Activated CD4-positive, alpha-beta T cell treated with anti-CD3 and anti-CD28 coated beads, Interleukin-2, amount 10 ng/mL, durations not matched to agents 24 days and 14 days (primary cell): ENCODE data around the gene LITAFD. TPM values are rescaled to one million over a fixed set of nuclear protein-coding genes. Genes with fewer than 3 reads are reported as not detected.
"Not testable (repeated sequence)": the region's sequence is repeated elsewhere in the genome, so short reads cannot be mapped to it uniquely, and the experiment has no call there.

Experiments used
- DNase-seq: peaks from one replicate; pipeline ENCODE4 v3.0.0; 2022
- H3K27ac Mint-ChIP-seq: one replicate; pipeline ENCODE4 v1.8.0; 2022; ENCODE audit warnings: mild to moderate bottlenecking, mixed read lengths
- H3K27me3 Mint-ChIP-seq: one replicate; pipeline ENCODE4 v1.8.0; 2022; ENCODE audit warnings: mixed read lengths
- H3K36me3 Mint-ChIP-seq: one replicate; pipeline ENCODE4 v1.8.0; 2022; ENCODE audit warnings: low read depth, mild to moderate bottlenecking, mixed read lengths
- H3K4me1 Mint-ChIP-seq: one replicate; pipeline ENCODE4 v1.8.0; 2021; ENCODE audit warnings: mixed read lengths
- H3K4me3 Mint-ChIP-seq: one replicate; pipeline ENCODE4 v1.8.0; 2022; ENCODE audit warnings: mild to moderate bottlenecking, moderate library complexity, mixed read lengths
- H3K9me3 Mint-ChIP-seq: one replicate; pipeline ENCODE4 v1.8.0; 2021; ENCODE audit warnings: mixed read lengths
- intact Hi-C: fragments of 100-400 bp; cut with micrococcal nuclease; formaldehyde crosslinking; loops from one replicate; pipeline ENCODE4 v1.15.1; 2023
- total RNA-seq: library from RNA; stranded (reverse); gene quantifications from 2 replicates; pipeline ENCODE4 v1.2.3, GENCODE V29; 2022

The LITAFD gene
- total RNA-seq = not detected in 2 replicates

DNA sequence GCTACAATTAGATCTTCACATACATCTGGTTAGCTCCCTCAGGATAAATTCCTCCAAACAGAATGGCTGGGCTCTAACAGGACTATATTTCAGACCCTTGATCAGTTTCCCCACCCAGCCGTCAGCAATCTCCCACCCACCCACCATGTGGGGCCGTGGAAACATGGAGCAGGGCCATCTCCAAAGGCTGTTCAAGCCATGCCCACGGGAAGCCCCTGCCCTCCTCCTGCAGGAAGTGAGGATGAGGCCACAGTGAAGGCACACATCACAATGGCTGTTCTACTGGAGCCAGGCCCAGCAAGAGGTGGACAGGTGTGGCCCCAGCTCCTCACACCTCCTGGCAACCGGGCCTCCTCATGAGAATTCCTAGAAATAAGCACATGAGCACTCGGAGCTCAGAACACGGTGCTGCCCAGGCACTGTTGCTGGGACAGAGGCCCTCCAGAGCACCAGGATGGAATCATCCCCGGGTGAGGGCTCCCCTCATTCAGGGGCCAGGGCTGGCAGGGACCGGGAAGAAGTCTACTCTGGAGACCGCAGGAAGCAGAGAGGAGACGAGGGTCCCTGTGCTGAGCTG, at the start of gene LITAFD:
Gene LITAFD (plus strand): TSS at position 311 of the 577 bp plus-strand sequence. CDS start 2,005 bp downstream, outside the sequence.
- Mint-ChIP-seq H3K4me1 (peaks cover 4% of the 10 kb centered on the region), H3K36me3 (peaks cover 2% of the 10 kb centered on the region), H3K27ac (no peak within 1 kb of the TSS), H3K4me3 (no peak within 1 kb of the TSS), H3K9me3 (no peaks in the 10 kb centered on the region), H3K27me3 (peaks cover 2% of the 10 kb centered on the region)
- no peak for DNase-seq
- intact Hi-C loops = no loop called here

DNA sequence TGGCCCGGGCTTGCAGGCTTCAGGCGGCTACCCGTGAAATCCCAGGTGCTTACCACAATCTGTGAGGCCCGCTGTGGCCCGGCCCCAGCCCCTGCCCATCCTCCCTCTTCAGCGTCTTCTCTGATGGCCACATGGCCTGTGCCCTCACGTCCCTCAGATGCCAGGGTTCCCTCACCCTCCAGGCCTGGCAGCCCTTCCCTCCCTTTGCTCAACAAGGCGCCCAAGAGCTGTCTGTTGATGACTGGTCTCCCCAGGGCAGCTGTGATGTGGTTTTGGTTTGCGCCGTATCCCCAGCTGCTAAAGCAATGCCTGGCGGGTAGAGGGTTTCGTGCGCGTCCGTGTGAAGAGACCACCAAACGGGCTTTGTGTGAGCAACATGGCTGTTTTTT, 49.4 kb upstream of the LITAFD start:
- Mint-ChIP-seq H3K36me3 (peaks cover 39% of the 10 kb centered on the region), H3K27ac (no peak overlapping the region)
- intact Hi-C loops = no loop called here

DNA sequence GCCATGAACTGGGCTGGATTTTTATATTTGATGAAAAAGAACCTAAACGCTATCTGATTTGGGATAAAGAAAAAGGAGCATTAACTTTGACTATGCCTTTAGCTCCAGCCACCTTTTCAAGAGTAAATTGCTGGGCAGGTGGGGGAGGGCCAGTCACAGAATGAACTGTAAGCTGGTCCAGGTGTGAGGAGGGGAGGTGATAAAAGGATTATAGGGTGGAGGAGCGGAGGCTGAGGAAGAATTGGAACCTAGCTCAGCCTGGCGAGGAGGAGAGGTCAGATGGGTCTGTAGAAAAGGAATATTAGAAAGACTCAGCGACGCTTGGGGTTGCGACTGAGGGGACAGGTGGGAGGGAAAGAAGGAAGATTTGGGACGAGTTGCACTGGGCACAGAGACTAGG, 45.4 kb upstream of the LITAFD start:
- H3K4me3 Mint-ChIP-seq, H3K27ac Mint-ChIP-seq, H3K4me1 Mint-ChIP-seq, DNase-seq, H3K27me3 Mint-ChIP-seq, H3K9me3 Mint-ChIP-seq, intact Hi-C loops: not testable (repeated sequence)
- peaks cover 11% of the 10 kb centered on the region for H3K36me3 Mint-ChIP-seq

More for the DNA sequence above, 49.4 kb upstream of the LITAFD start:
- no peaks in the 10 kb centered on the region for H3K27me3 Mint-ChIP-seq
- DNase-seq = no peak
- no peaks in the 10 kb centered on the region for H3K9me3 Mint-ChIP-seq
- H3K4me1 Mint-ChIP-seq = peaks cover 12% of the 10 kb centered on the region
- H3K4me3 Mint-ChIP-seq = no peak overlapping the region

GRCh38 chr16:8837594-8837993, 44.6 kb upstream of the LITAFD start:
- H3K27ac Mint-ChIP-seq, H3K4me3 Mint-ChIP-seq, H3K36me3 Mint-ChIP-seq, intact Hi-C loops, H3K27me3 Mint-ChIP-seq, H3K9me3 Mint-ChIP-seq, DNase-seq: not testable (repeated sequence)
- peaks cover 11% of the 10 kb centered on the region for H3K4me1 Mint-ChIP-seq

DNA sequence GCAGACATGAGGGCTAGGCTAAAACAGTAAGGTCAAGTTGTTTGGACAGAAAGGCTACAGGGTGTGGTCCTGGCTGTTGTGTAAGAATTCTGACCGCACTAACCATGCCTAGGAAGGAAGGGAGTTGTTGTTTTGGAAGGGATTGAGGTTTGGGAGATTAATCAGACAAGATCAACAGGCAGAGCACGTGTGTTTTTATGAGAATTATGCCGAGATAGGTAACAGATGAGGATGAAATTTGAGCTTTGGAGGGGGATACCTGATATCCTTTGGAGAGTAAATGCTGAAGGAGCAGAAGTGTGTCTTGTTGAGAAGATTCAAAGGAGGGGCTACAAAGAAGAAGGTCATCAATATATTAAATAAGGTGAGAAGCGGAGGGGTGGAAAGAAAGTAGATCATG, 40.1 kb upstream of the LITAFD start:
- intact Hi-C loops = not testable (repeated sequence)
- H3K36me3 Mint-ChIP-seq = peaks cover 16% of the 10 kb centered on the region

GRCh38 chr16:8843296-8843695, 38.9 kb upstream of the LITAFD start:
- H3K27me3 Mint-ChIP-seq, H3K9me3 Mint-ChIP-seq, DNase-seq, intact Hi-C loops, H3K27ac Mint-ChIP-seq, H3K4me3 Mint-ChIP-seq, H3K4me1 Mint-ChIP-seq: not testable (repeated sequence)
- peaks cover 16% of the 10 kb centered on the region for H3K36me3 Mint-ChIP-seq

More for the DNA sequence above, 40.1 kb upstream of the LITAFD start:
- not testable (repeated sequence) for H3K27me3 Mint-ChIP-seq, H3K27ac Mint-ChIP-seq, DNase-seq, H3K9me3 Mint-ChIP-seq, H3K4me1 Mint-ChIP-seq, H3K4me3 Mint-ChIP-seq

DNA sequence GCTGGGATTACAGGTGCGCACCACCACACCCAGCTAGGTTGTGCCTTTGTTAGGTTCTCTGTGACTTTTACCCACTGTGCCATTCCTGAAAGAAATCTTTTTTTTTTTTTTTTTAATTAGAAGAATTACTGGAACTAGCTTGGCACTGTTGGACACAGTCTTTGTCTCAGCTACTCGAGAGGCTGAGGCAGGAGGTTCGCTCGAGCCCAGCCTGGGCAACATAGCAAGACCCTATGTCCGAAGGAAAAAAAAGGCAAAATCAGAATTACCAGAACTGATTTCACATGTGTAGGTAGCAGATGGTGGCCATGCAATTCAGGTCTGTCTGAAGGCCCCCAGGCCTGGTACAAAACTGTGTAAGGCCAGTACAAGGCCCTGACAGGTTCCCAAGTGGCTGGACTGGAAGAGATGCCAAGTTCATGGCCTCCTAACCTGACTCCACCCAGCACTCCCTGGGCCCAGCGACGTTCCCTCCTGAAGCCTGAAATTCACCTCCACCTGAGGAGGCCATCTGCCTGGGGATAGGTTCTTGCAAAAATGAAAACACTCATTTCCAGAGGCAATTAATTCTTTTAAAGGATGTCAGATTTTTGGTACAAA, 36.4 kb upstream of the LITAFD start:
- no peak overlapping the region for H3K4me3 Mint-ChIP-seq
- DNase-seq = no peak
- H3K27me3 Mint-ChIP-seq = no peaks in the 10 kb centered on the region
- no peak overlapping the region for H3K27ac Mint-ChIP-seq
- no peaks in the 10 kb centered on the region for H3K9me3 Mint-ChIP-seq
- peaks cover 17% of the 10 kb centered on the region for H3K4me1 Mint-ChIP-seq
- intact Hi-C loops = no loop called here
- peaks cover 35% of the 10 kb centered on the region for H3K36me3 Mint-ChIP-seq

- no peak overlapping the region for H3K4me3 Mint-ChIP-seq
- H3K27ac Mint-ChIP-seq = no peak overlapping the region
- H3K9me3 Mint-ChIP-seq = no peaks in the 10 kb centered on the region
- DNase-seq = no peak
- intact Hi-C loops = no loop called here
- H3K27me3 Mint-ChIP-seq = no peaks in the 10 kb centered on the region
- peaks cover 41% of the 10 kb centered on the region for H3K36me3 Mint-ChIP-seq
- H3K4me1 Mint-ChIP-seq = peaks cover 20% of the 10 kb centered on the region
Measured at GRCh38 chr16:8846401-8846932, 35.7 kb upstream of the LITAFD start.

- H3K4me3 Mint-ChIP-seq = no peak overlapping the region
- no peaks in the 10 kb centered on the region for H3K9me3 Mint-ChIP-seq
- no peaks in the 10 kb centered on the region for H3K27me3 Mint-ChIP-seq
- no peak overlapping the region for H3K27ac Mint-ChIP-seq
- no peak for DNase-seq
- intact Hi-C loops = no loop called here
- H3K4me1 Mint-ChIP-seq = peaks cover 23% of the 10 kb centered on the region
- peaks cover 44% of the 10 kb centered on the region for H3K36me3 Mint-ChIP-seq
Measured at GRCh38 chr16:8847145-8847544, 35.0 kb upstream of the LITAFD start.

DNA sequence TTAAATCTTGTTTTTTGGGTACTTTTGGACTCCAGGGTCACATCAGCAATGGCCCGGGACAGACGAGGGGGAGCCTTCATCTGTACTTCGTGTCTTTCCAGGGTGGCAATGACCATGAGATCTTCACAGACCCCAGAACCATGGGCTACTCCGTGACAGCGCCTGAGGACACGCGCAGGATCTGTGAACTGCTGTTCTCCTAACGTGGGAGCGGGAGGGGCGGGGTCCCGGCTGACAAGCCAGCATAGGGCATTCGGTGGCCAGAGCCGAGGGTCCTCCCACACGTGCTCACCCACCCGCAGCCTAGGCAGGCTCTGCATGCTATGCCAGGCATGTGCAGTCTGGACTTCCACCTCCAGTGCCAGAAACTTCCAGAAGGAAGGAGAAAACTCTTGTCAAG, 34.5 kb upstream of the LITAFD start:
- Mint-ChIP-seq H3K9me3 (no peaks in the 10 kb centered on the region), H3K4me3 (no peak overlapping the region), H3K4me1 (peaks cover 19% of the 10 kb centered on the region), H3K36me3 (peaks cover 44% of the 10 kb centered on the region), H3K27ac (no peak overlapping the region), H3K27me3 (no peaks in the 10 kb centered on the region)
- no peak for DNase-seq
- intact Hi-C loops = no loop called here

GRCh38 chr16:8848231-8848938, 33.8 kb upstream of the LITAFD start:
- Mint-ChIP-seq H3K4me3 (no peak overlapping the region), H3K36me3 (peaks cover 50% of the 10 kb centered on the region), H3K4me1 (peaks cover 21% of the 10 kb centered on the region), H3K9me3 (no peaks in the 10 kb centered on the region), H3K27me3 (no peaks in the 10 kb centered on the region), H3K27ac (no peak overlapping the region)
- no peak for DNase-seq
- intact Hi-C loops = no loop called here

GRCh38 chr16:8848939-8849391, 33.2 kb upstream of the LITAFD start:
- H3K4me1 Mint-ChIP-seq = peaks cover 23% of the 10 kb centered on the region
- peaks cover 53% of the 10 kb centered on the region for H3K36me3 Mint-ChIP-seq
- H3K27me3 Mint-ChIP-seq = no peaks in the 10 kb centered on the region
- H3K4me3 Mint-ChIP-seq = no peak overlapping the region
- H3K9me3 Mint-ChIP-seq = no peaks in the 10 kb centered on the region
- no peak overlapping the region for H3K27ac Mint-ChIP-seq
- no peak for DNase-seq
- intact Hi-C loops = no loop called here

DNA sequence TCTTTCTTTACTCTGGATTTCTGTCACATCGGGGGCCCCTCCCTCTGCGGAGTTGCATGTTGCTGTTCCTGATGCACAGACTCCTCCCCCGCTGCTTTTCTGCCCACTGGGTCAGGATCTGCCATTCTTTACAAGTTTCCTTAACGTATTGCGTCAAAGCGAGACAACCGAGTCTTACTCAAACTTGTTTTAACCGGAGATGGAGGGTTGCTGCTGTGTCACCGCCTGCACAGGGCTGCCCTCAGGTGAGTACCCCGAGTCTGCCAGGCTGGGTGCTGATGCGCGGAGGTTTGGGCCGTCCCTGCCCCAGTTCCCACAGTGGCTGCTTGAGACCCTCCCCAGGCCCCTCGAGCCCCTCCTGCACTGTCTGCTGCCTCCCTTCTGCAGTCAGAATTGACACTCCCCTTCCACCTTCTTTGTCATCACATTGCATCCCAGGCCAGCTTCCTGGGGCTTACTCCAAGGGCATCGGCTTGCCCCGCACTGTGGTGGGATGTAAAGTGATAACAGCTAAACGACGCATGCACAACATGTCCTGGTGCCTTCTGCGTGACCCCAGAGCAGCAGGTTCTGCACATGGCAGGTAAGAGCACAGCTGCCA, 32.6 kb upstream of the LITAFD start:
- Mint-ChIP-seq H3K4me1 (peaks cover 23% of the 10 kb centered on the region), H3K27me3 (no peaks in the 10 kb centered on the region), H3K27ac (peak overlapping the region; percentile 75), H3K9me3 (no peaks in the 10 kb centered on the region), H3K36me3 (peaks cover 50% of the 10 kb centered on the region), H3K4me3 (no peak overlapping the region)
- DNase-seq = no peak
- intact Hi-C loops = loop anchor here (2.0 kb wide), 1 partner anchor 19 kb away; the partner anchor contains the start of gene CARHSP1
